Astrocyte (in vitro differentiated cells and primary cell): Measurements from ENCODE around the gene EHD4. TPM values are rescaled to one million over a fixed set of nuclear protein-coding genes. Genes with fewer than 3 reads are reported as not detected.

ENCODE experiments used
- DNase-seq: peaks from one replicate; pipeline ENCODE4 v3.0.0-alpha.2; 2010; ENCODE audit warnings: low read depth
- FAIRE-seq: peaks from 2 replicates; lab custom pipeline; 2011; peaks lifted over from hg19 to GRCh38; lab: Jason Lieb, UNC
- H2AFZ ChIP-seq: 2 replicates; pipeline ENCODE4 v1.6.0; 2012; ENCODE audit warnings: low read depth, low read length, inconsistent platforms
- H3K27ac ChIP-seq: 2 replicates; pipeline ENCODE4 v1.5.1; 2011; ENCODE audit warnings: low read depth, low read length, inconsistent platforms
- H3K27me3 ChIP-seq: 2 replicates; pipeline ENCODE4 v1.6.0; 2011; ENCODE audit warnings: low read length, inconsistent platforms; ENCODE audit not compliant: insufficient read depth
- H3K36me3 ChIP-seq: 2 replicates; pipeline ENCODE4 v1.5.1; 2011; ENCODE audit warnings: low read length, inconsistent platforms; ENCODE audit not compliant: insufficient read depth
- H3K4me1 ChIP-seq: 2 replicates; pipeline ENCODE4 v1.5.1; 2011; ENCODE audit warnings: low read length, inconsistent platforms; ENCODE audit not compliant: insufficient read depth
- H3K4me2 ChIP-seq: 2 replicates; pipeline ENCODE4 v1.6.0; 2012; ENCODE audit warnings: low read length, inconsistent platforms
- H3K4me3 ChIP-seq: 2 replicates; pipeline ENCODE4 v1.5.1; 2011; ENCODE audit warnings: low read depth, mild to moderate bottlenecking, low read length, inconsistent platforms; ENCODE audit not compliant: insufficient read depth
- H3K79me2 ChIP-seq: 2 replicates; pipeline ENCODE4 v1.6.0; 2012; ENCODE audit warnings: mild to moderate bottlenecking, low read length, inconsistent platforms; ENCODE audit not compliant: insufficient read depth
- H3K9ac ChIP-seq: 2 replicates; pipeline ENCODE4 v1.6.0; 2012; ENCODE audit warnings: mild to moderate bottlenecking, low read length, inconsistent platforms
- H3K9me3 ChIP-seq: 2 replicates; pipeline ENCODE4 v1.5.1; 2012; ENCODE audit warnings: low read depth, mild to moderate bottlenecking, low read length, inconsistent platforms; ENCODE audit not compliant: insufficient read depth
- H4K20me1 ChIP-seq: 2 replicates; pipeline ENCODE4 v1.6.0; 2012; ENCODE audit warnings: low read length, inconsistent platforms; ENCODE audit not compliant: insufficient read depth
- H3K27ac Mint-ChIP-seq: one replicate; pipeline ENCODE4 v1.8.0; 2021; ENCODE audit warnings: mild to moderate bottlenecking, mixed read lengths; ENCODE audit not compliant: unreplicated experiment
- H3K27me3 Mint-ChIP-seq: one replicate; pipeline ENCODE4 v1.8.0; 2021; ENCODE audit warnings: low read depth, mixed read lengths; ENCODE audit not compliant: unreplicated experiment
- H3K36me3 Mint-ChIP-seq: one replicate; pipeline ENCODE4 v1.8.0; 2021; ENCODE audit warnings: low read depth, mixed read lengths; ENCODE audit not compliant: unreplicated experiment
- H3K4me1 Mint-ChIP-seq: one replicate; pipeline ENCODE4 v1.8.0; 2021; ENCODE audit warnings: low read depth, mixed read lengths; ENCODE audit not compliant: unreplicated experiment
- H3K4me3 Mint-ChIP-seq: one replicate; pipeline ENCODE4 v1.8.0; 2021; ENCODE audit warnings: mild to moderate bottlenecking, moderate library complexity, mixed read lengths; ENCODE audit not compliant: unreplicated experiment
- H3K9me3 Mint-ChIP-seq: one replicate; pipeline ENCODE4 v1.8.0; 2021; ENCODE audit warnings: mild to moderate bottlenecking, mixed read lengths; ENCODE audit not compliant: unreplicated experiment
- EZH2 ChIP-seq: IDR thresholded peaks from 2 replicates; pipeline ENCODE4 v1.6.1; 2012; ENCODE audit warnings: mild to moderate bottlenecking, low read length, inconsistent platforms; ENCODE audit not compliant: insufficient read depth
- total RNA-seq: library from RNA; stranded (reverse); gene quantifications from 2 replicates; pipeline ENCODE4 v1.2.1, GENCODE V29; 2021
- TF ChIP-seq, protein P1 (sequence below): IDR thresholded peaks from 2 replicates; pipeline ENCODE4 v1.5.1; 2011; ENCODE audit warnings: low read depth, mild to moderate bottlenecking, inconsistent platforms, low read length, moderate library complexity; ENCODE audit not compliant: insufficient read depth

EHD4 gene
- total RNA-seq, 1 donor from 2014 or later: 46.4 TPM

DNA sequence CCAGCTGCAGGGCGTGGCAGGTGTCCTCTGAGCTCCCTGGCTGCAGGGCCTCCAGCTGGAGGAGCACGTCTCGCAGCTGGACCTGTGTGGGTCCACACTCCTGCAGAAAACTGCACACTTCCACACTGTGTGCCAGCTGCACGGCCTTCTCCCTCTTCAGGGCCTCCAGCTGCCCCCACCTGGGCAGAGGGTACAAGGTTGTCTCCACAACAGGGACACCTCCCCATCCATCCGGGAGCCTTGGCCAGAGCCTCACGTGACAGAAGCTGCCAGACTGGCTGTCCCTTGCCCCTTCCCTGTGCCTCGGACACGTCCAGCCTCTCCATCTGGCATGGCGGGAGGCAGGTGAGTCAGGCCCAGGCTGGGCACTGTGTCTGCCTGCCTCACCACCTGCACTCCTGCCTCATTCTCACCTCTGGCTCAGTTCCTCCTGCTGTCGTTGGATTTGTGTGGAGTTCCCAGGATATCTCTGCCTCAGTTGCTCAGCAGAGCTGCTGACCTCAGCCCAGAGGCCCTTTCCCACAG is 93.0 kb downstream of the EHD4 start:
- TF ChIP-seq EZH2: no peak
- TF ChIP-seq, protein P1, sequence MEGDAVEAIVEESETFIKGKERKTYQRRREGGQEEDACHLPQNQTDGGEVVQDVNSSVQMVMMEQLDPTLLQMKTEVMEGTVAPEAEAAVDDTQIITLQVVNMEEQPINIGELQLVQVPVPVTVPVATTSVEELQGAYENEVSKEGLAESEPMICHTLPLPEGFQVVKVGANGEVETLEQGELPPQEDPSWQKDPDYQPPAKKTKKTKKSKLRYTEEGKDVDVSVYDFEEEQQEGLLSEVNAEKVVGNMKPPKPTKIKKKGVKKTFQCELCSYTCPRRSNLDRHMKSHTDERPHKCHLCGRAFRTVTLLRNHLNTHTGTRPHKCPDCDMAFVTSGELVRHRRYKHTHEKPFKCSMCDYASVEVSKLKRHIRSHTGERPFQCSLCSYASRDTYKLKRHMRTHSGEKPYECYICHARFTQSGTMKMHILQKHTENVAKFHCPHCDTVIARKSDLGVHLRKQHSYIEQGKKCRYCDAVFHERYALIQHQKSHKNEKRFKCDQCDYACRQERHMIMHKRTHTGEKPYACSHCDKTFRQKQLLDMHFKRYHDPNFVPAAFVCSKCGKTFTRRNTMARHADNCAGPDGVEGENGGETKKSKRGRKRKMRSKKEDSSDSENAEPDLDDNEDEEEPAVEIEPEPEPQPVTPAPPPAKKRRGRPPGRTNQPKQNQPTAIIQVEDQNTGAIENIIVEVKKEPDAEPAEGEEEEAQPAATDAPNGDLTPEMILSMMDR: no peak
- Histone ChIP-seq H4K20me1 (peaks cover 16% of the 10 kb centered on the region), H3K79me2 (no peaks in the 10 kb centered on the region), H3K4me2 (no peak overlapping the region), H3K9ac (no peak overlapping the region), H3K36me3 (no peaks in the 10 kb centered on the region), H3K4me1 (peaks cover 5% of the 10 kb centered on the region), H3K27ac (no peak overlapping the region), H3K27me3 (peaks cover 14% of the 10 kb centered on the region), H3K4me3 (no peak overlapping the region), H2AFZ (no peak overlapping the region), H3K9me3 (no peaks in the 10 kb centered on the region)
- H3K27ac Mint-ChIP-seq: no peak overlapping the region
- peaks cover 2% of the 10 kb centered on the region for H3K9me3 Mint-ChIP-seq
- H3K4me1 Mint-ChIP-seq: peaks cover 3% of the 10 kb centered on the region
- peaks cover 62% of the 10 kb centered on the region for H3K27me3 Mint-ChIP-seq
- no peak overlapping the region for H3K4me3 Mint-ChIP-seq
- DNase-seq (no peak), FAIRE-seq (no peak)
- peaks cover 27% of the 10 kb centered on the region for H3K36me3 Mint-ChIP-seq

DNA sequence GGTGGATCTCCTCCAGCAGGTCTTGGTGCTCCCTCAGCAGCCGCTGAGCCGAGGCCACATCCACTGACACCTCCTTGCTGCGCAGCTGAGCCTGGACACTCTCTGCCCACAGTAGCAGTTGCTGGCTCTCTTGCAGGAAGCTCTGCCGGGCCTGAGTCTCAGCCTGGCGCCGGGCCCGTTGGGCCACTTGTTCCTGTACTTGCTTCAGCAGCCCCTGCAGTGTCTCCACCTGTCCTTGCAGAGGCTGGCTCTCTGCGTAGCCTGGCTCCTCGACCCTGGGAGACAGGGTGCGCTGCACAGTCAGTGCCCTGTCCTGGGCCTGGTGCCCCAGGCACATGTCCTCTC is 94.0 kb downstream of the EHD4 start:
- Histone ChIP-seq H3K79me2 (no peaks in the 10 kb centered on the region), H2AFZ (no peak overlapping the region), H3K4me2 (no peak overlapping the region), H3K9ac (no peak overlapping the region), H3K4me3 (no peak overlapping the region), H3K4me1 (peaks cover 5% of the 10 kb centered on the region), H4K20me1 (peaks cover 15% of the 10 kb centered on the region), H3K36me3 (no peaks in the 10 kb centered on the region), H3K9me3 (no peaks in the 10 kb centered on the region), H3K27ac (no peak overlapping the region), H3K27me3 (peaks cover 14% of the 10 kb centered on the region)
- DNase-seq: no peak
- Mint-ChIP-seq H3K36me3 (peaks cover 26% of the 10 kb centered on the region), H3K4me3 (no peak overlapping the region), H3K4me1 (peaks cover 3% of the 10 kb centered on the region), H3K9me3 (peaks cover 4% of the 10 kb centered on the region), H3K27me3 (peaks cover 64% of the 10 kb centered on the region), H3K27ac (no peak overlapping the region)
- FAIRE-seq: no peak
- TF ChIP-seq, protein P1: no peak
- no peak for TF ChIP-seq EZH2

DNA sequence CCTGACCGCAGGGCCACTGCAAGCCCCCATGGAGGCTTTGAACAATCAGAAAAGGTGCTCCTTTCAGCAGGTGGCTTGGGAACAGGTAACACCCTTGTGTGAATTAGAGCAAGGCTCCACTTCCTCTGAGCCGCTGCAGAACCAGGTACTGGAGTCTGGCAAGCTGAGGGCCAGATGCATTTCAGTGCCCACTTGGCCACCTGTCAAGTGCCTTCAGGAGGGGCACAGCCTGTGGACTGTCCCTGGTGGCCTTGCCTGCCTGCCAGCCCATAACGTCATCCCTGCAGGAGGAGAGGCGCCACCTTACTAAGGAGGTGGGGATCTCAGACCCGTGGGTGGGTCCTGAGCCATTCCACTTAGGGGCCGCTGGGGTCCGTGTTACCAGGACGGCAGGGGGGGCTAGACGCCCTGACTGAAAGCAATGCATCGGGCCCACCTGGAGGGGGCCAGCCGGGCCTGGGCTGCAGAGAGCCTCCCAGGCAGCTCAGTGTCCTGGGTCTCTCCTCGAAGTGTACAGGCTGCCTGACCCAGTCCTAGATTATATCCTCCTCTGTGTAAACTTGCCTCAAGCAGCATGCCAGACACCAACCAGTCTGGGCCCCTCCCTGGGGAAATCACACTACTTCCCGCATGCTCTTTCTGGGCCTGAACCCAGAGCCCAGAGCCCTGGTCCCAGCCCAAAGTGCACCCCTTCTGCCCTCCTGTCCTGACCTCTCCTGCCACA is 94.6 kb downstream of the EHD4 start:
- Mint-ChIP-seq H3K36me3 (peaks cover 27% of the 10 kb centered on the region), H3K27me3 (peaks cover 67% of the 10 kb centered on the region), H3K4me1 (peaks cover 3% of the 10 kb centered on the region), H3K9me3 (peaks cover 4% of the 10 kb centered on the region), H3K4me3 (no peak overlapping the region), H3K27ac (no peak overlapping the region)
- DNase-seq (no peak), FAIRE-seq (no peak)
- Histone ChIP-seq H3K4me3 (no peak overlapping the region), H3K4me2 (no peak overlapping the region), H3K36me3 (no peaks in the 10 kb centered on the region), H3K27ac (no peak overlapping the region), H3K27me3 (peaks cover 14% of the 10 kb centered on the region), H3K79me2 (no peaks in the 10 kb centered on the region), H3K9ac (no peak overlapping the region), H4K20me1 (peaks cover 10% of the 10 kb centered on the region), H3K9me3 (no peaks in the 10 kb centered on the region), H2AFZ (no peak overlapping the region), H3K4me1 (peaks cover 5% of the 10 kb centered on the region)
- no peak for TF ChIP-seq EZH2
- TF ChIP-seq, protein P1: no peak
